ENCODE measurements around the gene INPP4A. TPM values are rescaled to one million over a fixed set of nuclear protein-coding genes. Genes with fewer than 3 reads are reported as not detected.

Gene INPP4A
- polyA plus RNA-seq, 1 of the 3 experiments (the other 2 are of a cell fraction) = 15.0 TPM

GRCh38 chr2:98533547-98533946 lies 88.9 kb downstream of the INPP4A start:
- CTCF ChIA-PET = interaction anchor here (1.4 kb wide), 1 partner anchor 116 kb away, joined by 3 read pairs; no protein-coding TSS in a partner anchor

GRCh38 chr2:98534761-98535160 lies 90.1 kb downstream of the INPP4A start:
- Histone ChIP-seq H4K20me1 (ENCODE audit: insufficient read depth) (no peaks in the 10 kb centered on the region), H3K4me3 (ENCODE audit: low read depth in 2 of 2, low read length in 1 of 2) (no peak overlapping the region), H3K4me1 (ENCODE audit: control insufficient read depth in 1 of 2, insufficient read depth in 2 of 2, low read depth in 1 of 2, low read length in 1 of 2) (no peaks in the 10 kb centered on the region; a peak in 1 of 4 replicates), H2AFZ (ENCODE audit: low read depth) (no peak overlapping the region), H3K79me2 (ENCODE audit: insufficient read depth) (no peaks in the 10 kb centered on the region), H3K4me2 (no peak overlapping the region), H3F3A (replicated peaks; ENCODE audit: insufficient read depth) (no peaks in the 10 kb centered on the region), H3K27me3 (ENCODE audit: insufficient read depth) (no peaks in the 10 kb centered on the region), H3K27ac (ENCODE audit: low read depth in 2 of 2, low read length in 1 of 2) (no peak overlapping the region), H3K9ac (no peak overlapping the region), H3K9me3 (no peaks in the 10 kb centered on the region), H3K9me2 (no peaks in the 10 kb centered on the region), H3K36me3 (replicated peaks in 1 of 2; ENCODE audit: control insufficient read depth in 1 of 2, insufficient read depth in 2 of 2, low read length in 1 of 2) (peaks cover 4 to 37% of the 10 kb centered on the region in 2 experiments)
- no peak for DNase-seq
- ChIA-PET CTCF (interaction anchor here (1.4 to 1.5 kb wide), 3 partner anchors 34 to 114 kb away, joined by 3 to 5 read pairs (median 3); no protein-coding TSS in a partner anchor), POLR2A (no interaction called here)
- no peak for TF ChIP-seq RFX5 (IDR thresholded peaks at IDR 0.05; ENCODE audit: low read length)
- WGBS (ENCODE audit: low lambda C conversion rate) = 97% methylated on average over 3 of the region's 3 CpGs

More at GRCh38 chr2:98533547-98533946, 88.9 kb downstream of the INPP4A start:
- Histone ChIP-seq H3K9ac (no peak overlapping the region), H3K4me1 (ENCODE audit: control insufficient read depth in 1 of 2, insufficient read depth in 2 of 2, low read depth in 1 of 2, low read length in 1 of 2) (no peaks in the 10 kb centered on the region; a peak in 1 of 4 replicates), H3K9me2 (no peaks in the 10 kb centered on the region), H4K20me1 (ENCODE audit: insufficient read depth) (no peaks in the 10 kb centered on the region), H3K27ac (ENCODE audit: low read depth in 2 of 2, low read length in 1 of 2) (no peak overlapping the region), H3K36me3 (replicated peaks in 1 of 2; ENCODE audit: control insufficient read depth in 1 of 2, insufficient read depth in 2 of 2, low read length in 1 of 2) (peaks cover 4 to 27% of the 10 kb centered on the region in 2 experiments), H2AFZ (ENCODE audit: low read depth) (no peak overlapping the region), H3K27me3 (ENCODE audit: insufficient read depth) (no peaks in the 10 kb centered on the region), H3K4me3 (ENCODE audit: low read depth in 2 of 2, low read length in 1 of 2) (no peak overlapping the region), H3F3A (replicated peaks; ENCODE audit: insufficient read depth) (no peaks in the 10 kb centered on the region), H3K4me2 (no peak overlapping the region), H3K79me2 (ENCODE audit: insufficient read depth) (no peaks in the 10 kb centered on the region), H3K9me3 (no peaks in the 10 kb centered on the region)
- POLR2A ChIA-PET = no interaction called here
- DNase-seq = no peak
- 100% methylated on average over 1 of the region's 1 CpG for WGBS (ENCODE audit: low lambda C conversion rate)
- no peak for TF ChIP-seq GATA2 (CRISPR knock-in tag; IDR thresholded peaks at IDR 0.05)
- TF ChIP-seq POLR2AphosphoS5 (IDR thresholded peaks at IDR 0.05; ENCODE audit: low read depth, low read length) = no peak
- TF ChIP-seq RXRA (IDR thresholded peaks at IDR 0.05; ENCODE audit: borderline replicate concordance, low read depth) = no peak
- TF ChIP-seq ELF1 (IDR thresholded peaks at IDR 0.05) = no peak
- no peak for TF ChIP-seq TAF1 (IDR thresholded peaks at IDR 0.05; ENCODE audit: borderline replicate concordance, low read depth, low read length)
- no peak for TF ChIP-seq GABPA (IDR thresholded peaks at IDR 0.05; ENCODE audit: low read depth)
- no peak for TF ChIP-seq JUND (IDR thresholded peaks at IDR 0.05)
- TF ChIP-seq RFX5 (IDR thresholded peaks at IDR 0.05; ENCODE audit: low read length) = no peak
- TF ChIP-seq SIN3A (IDR thresholded peaks at IDR 0.05; ENCODE audit: borderline replicate concordance, low read depth, low read length) = no peak
- TF ChIP-seq FOXJ3 (CRISPR knock-in tag; IDR thresholded peaks at IDR 0.05) = no peak
- TF ChIP-seq MEF2A (IDR thresholded peaks at IDR 0.05; ENCODE audit: borderline replicate concordance, low read depth) = no peak

DNA sequence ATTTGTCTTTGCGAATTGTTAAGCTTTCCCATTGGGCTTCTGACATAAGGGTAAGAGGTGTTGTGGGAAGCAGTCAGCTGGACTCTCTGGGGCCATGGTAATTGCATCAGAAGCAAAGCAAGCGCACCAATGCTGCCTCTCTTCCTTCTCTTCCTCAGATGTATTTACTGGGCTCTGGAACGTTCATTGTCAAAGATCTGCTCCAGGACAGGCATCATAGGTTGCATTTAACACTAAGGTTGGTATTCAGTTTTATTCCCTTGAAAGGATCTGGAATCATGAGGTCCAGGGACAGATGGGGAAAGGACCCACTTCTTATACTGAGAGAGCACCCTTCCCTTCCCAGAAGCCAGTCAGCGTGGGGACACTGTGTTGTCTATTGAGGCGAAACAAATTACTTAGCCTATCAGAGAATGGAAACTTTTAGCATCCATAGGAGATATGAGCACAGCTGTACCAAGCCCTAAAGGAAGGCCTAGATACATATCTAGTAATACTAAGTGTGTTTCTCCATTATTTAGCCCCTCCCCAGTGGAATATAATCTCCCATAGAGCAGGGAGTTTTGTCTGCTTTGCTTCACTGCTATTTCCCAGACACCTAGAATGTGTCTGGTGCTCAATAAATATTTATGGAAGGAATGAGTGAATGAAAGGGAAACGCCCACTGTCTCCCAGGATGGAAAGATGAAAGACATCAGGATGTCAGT lies 91.5 kb downstream of the INPP4A start:
- CTCF ChIA-PET = interaction anchor here (1.5 kb wide), 1 partner anchor 33 kb away, joined by 5 read pairs; no protein-coding TSS in a partner anchor
- H3K36me3 ChIP-seq (replicated peaks in 1 of 2; ENCODE audit: control insufficient read depth in 1 of 2, insufficient read depth in 2 of 2, low read length in 1 of 2) = peaks cover 4 to 41% of the 10 kb centered on the region in 2 experiments
- TF ChIP-seq, protein P1, sequence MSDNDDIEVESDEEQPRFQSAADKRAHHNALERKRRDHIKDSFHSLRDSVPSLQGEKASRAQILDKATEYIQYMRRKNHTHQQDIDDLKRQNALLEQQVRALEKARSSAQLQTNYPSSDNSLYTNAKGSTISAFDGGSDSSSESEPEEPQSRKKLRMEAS (IDR thresholded peaks at IDR 0.05; ENCODE audit: low read depth) = no peak
- TF ChIP-seq REST (IDR thresholded peaks at IDR 0.05; ENCODE audit: low read depth, low read length) (no peak), TCF12 (IDR thresholded peaks at IDR 0.05) (no peak)
- TF ChIP-seq, protein P2, sequence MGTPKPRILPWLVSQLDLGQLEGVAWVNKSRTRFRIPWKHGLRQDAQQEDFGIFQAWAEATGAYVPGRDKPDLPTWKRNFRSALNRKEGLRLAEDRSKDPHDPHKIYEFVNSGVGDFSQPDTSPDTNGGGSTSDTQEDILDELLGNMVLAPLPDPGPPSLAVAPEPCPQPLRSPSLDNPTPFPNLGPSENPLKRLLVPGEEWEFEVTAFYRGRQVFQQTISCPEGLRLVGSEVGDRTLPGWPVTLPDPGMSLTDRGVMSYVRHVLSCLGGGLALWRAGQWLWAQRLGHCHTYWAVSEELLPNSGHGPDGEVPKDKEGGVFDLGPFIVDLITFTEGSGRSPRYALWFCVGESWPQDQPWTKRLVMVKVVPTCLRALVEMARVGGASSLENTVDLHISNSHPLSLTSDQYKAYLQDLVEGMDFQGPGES (IDR thresholded peaks at IDR 0.05; ENCODE audit: low read depth, low read length) = no peak

More for the DNA sequence above, 91.5 kb downstream of the INPP4A start:
- no peaks in the 10 kb centered on the region for H3F3A ChIP-seq (replicated peaks; ENCODE audit: insufficient read depth)
- no peaks in the 10 kb centered on the region for H3K9me3 ChIP-seq
- no peaks in the 10 kb centered on the region for H3K9me2 ChIP-seq
- DNase-seq = peak; percentile 52
- no peak overlapping the region for H3K4me3 ChIP-seq (ENCODE audit: low read depth in 2 of 2, low read length in 1 of 2)
- H3K79me2 ChIP-seq (ENCODE audit: insufficient read depth) = no peaks in the 10 kb centered on the region
- no peak overlapping the region for H3K4me2 ChIP-seq
- no peaks in the 10 kb centered on the region for H4K20me1 ChIP-seq (ENCODE audit: insufficient read depth)
- no peaks in the 10 kb centered on the region for H3K27me3 ChIP-seq (ENCODE audit: insufficient read depth)
- peak overlapping the region in 1 of 2 experiments; percentile 39; a peak in 1 of 4 replicates for H3K27ac ChIP-seq (ENCODE audit: low read depth in 2 of 2, low read length in 1 of 2)
- H2AFZ ChIP-seq (ENCODE audit: low read depth) = no peak overlapping the region
- 85% methylated on average over 5 of the region's 6 CpGs for WGBS (ENCODE audit: low lambda C conversion rate)
- no peaks in the 10 kb centered on the region; a peak in 1 of 4 replicates for H3K4me1 ChIP-seq (ENCODE audit: control insufficient read depth in 1 of 2, insufficient read depth in 2 of 2, low read depth in 1 of 2, low read length in 1 of 2)
- H3K9ac ChIP-seq = no peak overlapping the region
- POLR2A ChIA-PET = no interaction called here

Measured in SK-N-SH (cell line).